Right atrium auricular region (tissue), 2 donors: Measurements from ENCODE around the gene SLC7A5. TPM values are rescaled to one million over a fixed set of nuclear protein-coding genes. Genes with fewer than 3 reads are reported as not detected.
A peak's percentile ranks its signal among the peaks of the same experiment; 100 is the strongest.
"Not testable (repeated sequence)": the region's sequence is repeated elsewhere in the genome, so short reads cannot be mapped to it uniquely, and the experiment has no call there.

ENCODE experiments used
- DNase-seq: peaks from one replicate; pipeline ENCODE4 v3.0.0-alpha.2; 2019; ENCODE audit warnings: low spot score
- H3K27ac ChIP-seq, 2 donors: fragments of 200-600 bp; sonication (generic); 1 replicate in 1 of 2; 2 replicates in 1 of 2; pipeline ENCODE4 v1.5.1; 2016 to 2019
- H3K27me3 ChIP-seq, 2 donors: fragments of 200-600 bp; sonication (generic); one replicate each; pipeline versions ENCODE4 v1.5.1 to v1.6.0; 2017 to 2019
- H3K36me3 ChIP-seq: fragments of 200-600 bp; sonication (generic); one replicate; pipeline ENCODE4 v1.5.1; 2016
- H3K4me1 ChIP-seq, 2 donors: fragments of 200-600 bp; sonication (generic); one replicate each; pipeline versions ENCODE4 v1.5.1 to v1.6.0; 2017 to 2019
- H3K4me3 ChIP-seq, 2 donors: fragments of 200-600 bp; sonication (generic); 1 replicate in 1 of 2; 2 replicates in 1 of 2; pipeline ENCODE4 v1.5.1; 2017 to 2019; ENCODE audit warnings: mild to moderate bottlenecking in 1 of 2, moderate library complexity in 1 of 2
- H3K9me3 ChIP-seq, 2 donors: fragments of 200-600 bp; sonication (generic); one replicate each; pipeline ENCODE4 v1.5.1; 2019
- total RNA-seq, 2 donors: library from RNA; depleted of rRNA; stranded (reverse); fragments of >200 nt; gene quantifications; one replicate each; pipeline ENCODE4 v1.1.0, GENCODE V29; 2016
- TF ChIP-seq, protein P1 (sequence below), 2 donors: fragments of 200-600 bp; sonication (generic); IDR thresholded peaks; one replicate each; pipeline ENCODE4 v1.5.1; 2019; ENCODE audit warnings: antibody characterized with exemption in 2 of 2

SLC7A5 gene
- total RNA-seq, 2 donors from 2014 or later: 5.8 to 12.8 TPM

DNA sequence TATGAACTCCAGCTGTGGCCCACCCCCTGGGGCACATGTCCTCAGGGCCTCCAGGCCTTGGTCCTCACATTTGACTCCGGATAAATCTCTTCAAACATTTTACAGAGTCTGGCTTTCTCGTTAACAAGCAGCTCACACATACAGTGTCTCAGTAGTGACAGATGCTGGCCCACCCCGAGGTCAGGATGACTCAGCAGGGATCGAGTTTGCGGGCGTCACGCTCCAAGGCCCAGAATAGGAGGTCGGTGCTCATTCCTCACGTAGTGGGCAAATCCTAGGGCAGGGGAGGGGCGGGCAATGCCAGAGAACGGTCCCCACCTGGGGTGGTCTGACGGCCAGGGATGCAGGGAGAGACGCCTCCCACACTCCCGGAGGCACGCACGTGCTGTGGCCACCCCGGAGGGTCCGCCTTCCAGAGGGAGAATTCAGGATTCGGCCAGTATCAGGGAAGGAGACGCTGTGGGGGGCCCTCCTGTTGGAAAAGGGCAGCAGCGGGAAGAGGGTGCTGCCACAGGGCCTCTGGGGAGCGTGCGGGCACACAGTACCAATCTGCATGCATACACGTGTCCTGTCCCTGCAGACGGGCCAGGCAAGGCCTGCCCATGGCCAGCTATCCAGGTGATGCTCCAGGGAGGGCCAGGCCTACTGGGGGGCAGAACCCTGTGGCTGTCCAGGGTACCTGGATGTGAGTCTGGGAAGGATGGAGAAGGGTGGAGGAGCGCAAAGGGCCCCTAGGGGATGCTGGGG lies 8.6 kb downstream of the SLC7A5 start:
- no peaks in the 10 kb centered on the region for H3K36me3 ChIP-seq
- H3K4me1 ChIP-seq: peaks cover 0 to 64% of the 10 kb centered on the region in 2 donors
- TF ChIP-seq, protein P1, sequence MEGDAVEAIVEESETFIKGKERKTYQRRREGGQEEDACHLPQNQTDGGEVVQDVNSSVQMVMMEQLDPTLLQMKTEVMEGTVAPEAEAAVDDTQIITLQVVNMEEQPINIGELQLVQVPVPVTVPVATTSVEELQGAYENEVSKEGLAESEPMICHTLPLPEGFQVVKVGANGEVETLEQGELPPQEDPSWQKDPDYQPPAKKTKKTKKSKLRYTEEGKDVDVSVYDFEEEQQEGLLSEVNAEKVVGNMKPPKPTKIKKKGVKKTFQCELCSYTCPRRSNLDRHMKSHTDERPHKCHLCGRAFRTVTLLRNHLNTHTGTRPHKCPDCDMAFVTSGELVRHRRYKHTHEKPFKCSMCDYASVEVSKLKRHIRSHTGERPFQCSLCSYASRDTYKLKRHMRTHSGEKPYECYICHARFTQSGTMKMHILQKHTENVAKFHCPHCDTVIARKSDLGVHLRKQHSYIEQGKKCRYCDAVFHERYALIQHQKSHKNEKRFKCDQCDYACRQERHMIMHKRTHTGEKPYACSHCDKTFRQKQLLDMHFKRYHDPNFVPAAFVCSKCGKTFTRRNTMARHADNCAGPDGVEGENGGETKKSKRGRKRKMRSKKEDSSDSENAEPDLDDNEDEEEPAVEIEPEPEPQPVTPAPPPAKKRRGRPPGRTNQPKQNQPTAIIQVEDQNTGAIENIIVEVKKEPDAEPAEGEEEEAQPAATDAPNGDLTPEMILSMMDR (IDR thresholded peaks at IDR 0.05): no peak
- peak overlapping the region; percentile 83 to 87 for H3K27ac ChIP-seq
- no peak for DNase-seq
- H3K27me3 ChIP-seq: no peaks in the 10 kb centered on the region
- no peaks in the 10 kb centered on the region for H3K9me3 ChIP-seq
- H3K4me3 ChIP-seq: peak overlapping the region in 1 of 2 donors; percentile 17

DNA sequence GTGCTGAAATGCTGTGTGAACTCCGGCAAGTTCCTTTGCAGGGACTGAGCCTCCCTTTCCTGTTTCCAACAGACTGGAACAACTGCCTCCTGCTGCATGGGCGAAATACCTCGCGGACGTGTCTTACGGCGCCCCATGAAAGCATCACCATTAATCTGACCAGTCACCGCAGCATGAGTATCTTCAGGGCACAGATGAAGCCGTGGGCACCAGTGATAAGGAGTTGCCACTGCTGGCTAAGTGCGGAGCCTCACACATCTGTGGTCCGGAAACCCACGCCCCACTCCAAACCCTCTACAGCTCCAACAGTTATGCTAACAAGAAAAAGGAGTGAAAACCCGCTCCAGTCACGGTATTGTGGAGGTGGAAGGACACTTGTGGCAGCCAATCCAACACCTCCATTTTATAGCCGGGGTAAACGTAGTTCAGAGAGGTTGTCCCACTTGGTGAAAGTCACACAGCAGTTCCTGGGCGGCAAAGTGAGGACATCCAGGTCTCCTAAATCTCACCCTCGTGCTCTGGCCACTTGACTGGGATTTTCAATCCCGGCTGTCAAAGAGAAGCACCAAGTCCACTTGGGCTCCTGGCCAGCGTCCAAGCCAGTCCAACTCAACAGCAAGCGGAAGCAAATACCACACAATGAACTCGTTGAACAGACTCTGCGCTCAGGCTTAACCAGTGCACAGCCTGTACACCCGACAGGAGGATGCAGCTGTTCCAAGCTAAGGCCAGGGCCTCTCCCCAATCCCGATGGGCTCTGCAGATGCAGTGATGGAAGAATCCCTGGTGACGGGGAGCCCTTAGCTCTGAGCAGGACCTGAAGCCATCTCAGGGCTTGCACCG lies 10.9 kb downstream of the SLC7A5 start:
- not testable (repeated sequence) for H3K36me3 ChIP-seq, DNase-seq, H3K4me3 ChIP-seq, H3K9me3 ChIP-seq, H3K27me3 ChIP-seq
- H3K27ac ChIP-seq: peak overlapping the region; percentile 83 to 87
- H3K4me1 ChIP-seq: peaks cover 0 to 82% of the 10 kb centered on the region in 2 donors

GRCh38 chr16:87856791-87857228 lies 12.5 kb downstream of the SLC7A5 start:
- peak overlapping the region; percentile 83 to 87 for H3K27ac ChIP-seq
- no peaks in the 10 kb centered on the region for H3K9me3 ChIP-seq
- H3K36me3 ChIP-seq: no peaks in the 10 kb centered on the region
- DNase-seq: no peak
- no peaks in the 10 kb centered on the region for H3K27me3 ChIP-seq
- H3K4me3 ChIP-seq: no peak overlapping the region
- TF ChIP-seq, protein P1 (IDR thresholded peaks at IDR 0.05): no peak
- H3K4me1 ChIP-seq: peaks cover 0 to 81% of the 10 kb centered on the region in 2 donors

DNA sequence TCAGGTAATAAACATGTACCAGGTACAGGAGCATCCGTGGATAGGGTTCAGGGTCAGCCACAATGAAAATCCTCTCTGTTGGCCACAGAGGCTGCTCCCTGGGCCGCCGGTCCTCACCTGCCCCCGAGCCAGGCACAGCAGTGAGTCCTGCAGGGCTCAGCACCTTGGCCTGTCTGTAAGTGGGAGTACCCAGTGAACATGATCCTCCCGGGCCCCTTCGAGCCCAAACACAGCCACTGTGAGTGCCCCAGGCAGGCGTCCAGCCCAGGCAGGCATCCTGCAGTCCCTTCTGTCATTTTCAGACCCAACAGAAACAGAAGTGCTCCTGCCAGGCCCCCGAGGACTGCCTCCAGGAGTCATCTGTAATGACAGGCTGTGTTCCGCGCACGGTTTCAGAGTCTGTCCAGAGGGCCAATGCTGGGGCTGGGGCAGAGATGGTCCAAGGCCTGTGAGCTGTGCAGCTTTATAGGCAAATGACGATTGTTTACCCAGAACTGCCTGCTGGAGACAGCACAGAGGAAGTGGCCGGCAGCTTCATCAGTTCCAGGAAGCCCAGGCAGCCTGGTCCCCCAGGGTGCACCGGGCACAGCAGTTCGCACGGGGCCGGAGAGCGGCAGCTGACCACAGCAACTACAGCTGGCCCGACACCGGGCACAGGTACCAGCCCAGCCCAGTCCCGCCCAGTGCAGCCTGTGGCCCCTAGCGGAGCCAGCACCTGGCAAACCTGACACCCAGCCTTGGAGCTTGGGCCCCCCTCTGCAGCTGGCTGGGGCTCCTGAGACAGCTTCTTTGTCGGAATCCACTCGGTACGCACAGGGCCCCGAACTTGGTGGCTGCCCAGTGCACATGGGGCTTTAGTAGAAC lies 13.2 kb downstream of the SLC7A5 start:
- no peaks in the 10 kb centered on the region for H3K27me3 ChIP-seq
- TF ChIP-seq, protein P1 (IDR thresholded peaks at IDR 0.05): no peak
- H3K4me1 ChIP-seq: peaks cover 0 to 74% of the 10 kb centered on the region in 2 donors
- no peak overlapping the region for H3K4me3 ChIP-seq
- H3K27ac ChIP-seq: peak overlapping the region; percentile 83 to 87
- peaks cover 4% of the 10 kb centered on the region for H3K36me3 ChIP-seq
- no peaks in the 10 kb centered on the region for H3K9me3 ChIP-seq
- DNase-seq: peak; percentile 73

GRCh38 chr16:87854907-87855683 lies 14.2 kb downstream of the SLC7A5 start:
- TF ChIP-seq, protein P1 (IDR thresholded peaks at IDR 0.05): no peak
- DNase-seq: no peak
- Histone ChIP-seq H3K4me3 (no peak overlapping the region), H3K9me3 (no peaks in the 10 kb centered on the region), H3K4me1 (peaks cover 0 to 72% of the 10 kb centered on the region in 2 donors), H3K27me3 (no peaks in the 10 kb centered on the region), H3K36me3 (peaks cover 9% of the 10 kb centered on the region), H3K27ac (peak overlapping the region; percentile 83 to 87)
